SK-MEL-5 (cell line): Measurements from ENCODE around the gene DYNC2I2. TPM values are rescaled to one million over a fixed set of nuclear protein-coding genes. Genes with fewer than 3 reads are reported as not detected.
"Not testable (repeated sequence)": the region's sequence is repeated elsewhere in the genome, so short reads cannot be mapped to it uniquely, and the experiment has no call there.

Experiments
- DNase-seq: peaks from one replicate; pipeline ENCODE4 v3.0.0-alpha.2; 2016; ENCODE audit warnings: low read depth, low spot score
- in situ Hi-C: cut with HindIII; loops from 2 replicates; pipeline ENCODE4 v1.10.0; 2016; ENCODE audit warnings: low sequenced_read_pairs, high pct_unique_total_duplicates, low pct_unique_long_range_greater_than_20kb
- total RNA-seq: library from RNA; depleted of rRNA; stranded (reverse); fragments of >200 nt; shearing (Covaris generic); gene quantifications from 2 replicates; pipeline ENCODE4 v1.2.3, GENCODE V29; 2014; rRNA removed

The DYNC2I2 gene
- total RNA-seq, 1 experiment from 2014 or later: 52.1 TPM

DNA sequence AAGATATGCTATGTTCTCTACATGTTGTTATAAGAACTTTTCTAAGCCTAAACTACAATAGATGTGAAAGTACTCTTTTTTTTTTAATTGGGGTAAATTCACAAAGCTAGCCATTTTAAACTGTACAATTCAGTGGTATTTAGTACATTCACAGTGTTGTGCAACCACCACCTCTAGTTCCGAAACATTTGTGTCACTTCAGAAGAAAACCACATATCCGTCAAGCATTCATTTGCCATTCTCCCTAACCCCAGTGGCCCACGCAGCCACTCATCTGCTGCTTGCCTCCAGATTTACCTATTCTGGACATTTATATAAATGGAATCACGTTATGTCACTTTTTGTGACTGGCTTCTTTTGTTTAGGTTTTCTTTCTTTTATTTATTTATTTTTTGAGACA is 61.2 kb downstream of the DYNC2I2 start:
- DNase-seq: no peak

DNA sequence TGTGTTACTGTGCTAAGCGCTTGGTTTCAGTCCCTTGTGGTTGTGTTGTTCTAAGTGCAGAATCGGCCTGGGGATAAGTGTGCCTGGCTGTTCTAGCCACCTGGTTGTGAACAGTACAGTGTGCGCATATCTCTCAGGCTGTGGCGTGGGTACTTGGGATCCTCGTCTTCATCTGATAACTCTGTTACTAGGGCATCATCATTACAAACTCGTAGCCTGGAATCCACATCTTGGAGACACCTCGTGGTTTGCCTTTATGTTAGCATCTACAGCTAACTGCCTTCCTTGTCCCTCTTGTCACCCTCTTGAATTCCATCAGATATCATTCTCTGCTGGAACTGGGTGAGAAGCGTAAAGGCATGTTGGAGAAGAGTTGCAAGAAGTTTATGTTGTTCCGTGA is 62.8 kb downstream of the DYNC2I2 start:
- in situ Hi-C loops: no loop called here
- DNase-seq: no peak

More for the DNA sequence above, 61.2 kb downstream of the DYNC2I2 start:
- in situ Hi-C loops: no loop called here

DNA sequence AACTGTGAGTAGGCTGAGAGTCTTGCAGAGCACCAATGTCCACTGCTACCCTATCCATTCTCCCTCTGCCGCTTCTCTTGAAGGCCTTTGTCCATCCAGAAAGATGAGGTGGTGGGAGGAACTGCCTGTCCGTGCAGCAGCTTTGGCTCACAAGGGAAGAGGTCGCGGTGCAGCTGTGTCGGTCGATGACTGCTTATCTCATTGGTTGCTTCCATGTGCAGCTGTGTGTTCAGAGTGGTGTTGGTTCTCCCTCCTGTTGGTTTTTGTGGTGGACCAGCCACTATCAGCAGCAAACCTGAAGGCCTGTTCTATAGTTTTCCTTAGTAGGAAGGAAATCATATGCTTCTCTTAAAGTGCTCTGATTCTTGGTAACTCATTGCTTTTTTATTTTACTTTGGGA is 63.6 kb downstream of the DYNC2I2 start:
- DNase-seq: no peak
- in situ Hi-C loops: no loop called here

DNA sequence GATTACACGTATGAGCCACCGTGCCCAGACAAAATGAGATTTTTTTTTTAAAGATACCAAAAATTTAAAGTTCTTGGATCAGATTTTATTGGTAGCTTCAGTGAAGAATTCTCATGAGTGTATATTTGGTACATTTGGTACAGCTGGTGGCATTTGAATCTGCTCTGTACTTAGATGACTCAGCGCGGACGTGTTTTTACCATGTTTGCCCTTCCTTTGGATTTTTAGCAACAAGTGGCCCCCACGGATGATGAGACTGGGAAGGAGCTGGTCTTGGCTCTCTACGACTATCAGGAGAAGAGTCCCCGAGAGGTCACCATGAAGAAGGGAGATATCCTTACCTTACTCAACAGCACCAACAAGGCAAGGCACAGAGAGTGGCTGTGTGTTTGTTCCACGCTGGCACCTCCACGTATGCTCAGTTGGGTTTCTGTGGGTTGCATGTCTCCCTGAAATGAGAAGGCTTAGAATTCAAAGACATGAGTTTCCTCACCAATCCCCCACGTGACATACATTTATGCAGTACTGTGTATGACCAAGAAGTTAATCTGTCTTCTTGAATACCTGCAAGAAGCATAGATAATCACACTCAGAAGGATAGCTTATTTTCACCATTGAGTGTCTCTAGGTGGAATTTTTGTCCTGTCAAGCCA is 67.9 kb downstream of the DYNC2I2 start:
- in situ Hi-C loops: no loop called here
- DNase-seq: no peak

DNA sequence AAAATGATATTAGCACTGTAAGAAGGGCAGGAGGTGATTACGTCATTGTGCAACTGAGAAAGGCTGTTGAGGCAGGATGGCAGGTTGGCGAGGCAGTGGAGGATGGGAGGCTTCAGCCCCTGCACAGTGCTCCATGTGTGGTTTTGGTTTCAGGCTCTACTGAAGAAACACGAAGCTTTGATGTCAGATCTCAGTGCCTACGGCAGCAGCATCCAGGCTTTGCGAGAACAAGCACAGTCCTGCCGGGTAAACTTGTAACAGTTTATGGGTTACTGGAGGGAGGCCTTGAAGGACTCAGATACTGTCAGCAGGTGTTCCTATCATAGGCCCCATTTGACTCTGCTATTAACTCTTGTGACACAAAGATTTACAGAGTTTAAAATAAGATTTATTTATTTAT is 69.2 kb downstream of the DYNC2I2 start:
- no peak for DNase-seq
- in situ Hi-C loops: no loop called here

DNA sequence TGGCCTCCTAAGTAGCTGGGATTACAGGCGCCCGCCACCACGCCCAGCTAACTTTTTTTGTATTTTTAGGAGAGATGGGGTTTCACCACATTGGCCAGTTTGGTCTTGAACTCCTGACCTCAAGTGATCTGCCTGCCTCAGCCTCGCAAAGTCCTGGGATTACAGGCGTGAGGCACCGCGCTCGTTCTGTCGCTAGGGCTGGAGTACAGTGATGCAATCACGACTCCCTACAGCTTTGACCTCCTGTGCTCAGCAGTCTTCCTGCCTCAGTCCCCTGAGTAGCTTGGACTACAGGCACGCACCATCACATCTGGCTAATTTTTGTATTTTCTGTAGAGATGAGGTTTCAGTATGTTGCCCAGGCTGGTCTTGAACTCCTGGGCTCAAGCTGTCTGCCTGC is 69.7 kb downstream of the DYNC2I2 start:
- DNase-seq, in situ Hi-C loops: not testable (repeated sequence)

DNA sequence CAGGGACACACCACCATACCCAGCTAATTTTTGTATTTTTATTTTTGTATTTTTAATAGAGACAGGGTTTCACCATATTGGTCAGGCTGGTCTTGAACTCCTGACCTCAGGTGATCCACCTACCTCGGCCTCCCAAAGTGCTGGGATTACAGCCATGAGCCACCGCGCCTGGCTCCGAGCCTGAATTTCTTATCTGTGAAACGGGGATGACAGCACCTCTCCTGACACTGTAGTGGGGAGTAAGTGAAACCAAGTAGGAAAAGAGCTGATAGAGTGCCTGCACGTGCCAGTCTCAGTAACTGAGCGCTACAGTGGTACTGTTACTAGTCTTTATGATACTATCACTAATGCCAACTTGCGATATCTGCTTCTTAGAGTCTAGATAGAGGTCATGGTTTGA is 71.5 kb downstream of the DYNC2I2 start:
- in situ Hi-C loops, DNase-seq: not testable (repeated sequence)

Other genes starting within 250 kb of the DYNC2I2 start
- gene CERCAM, start 236.0 kb downstream of the DYNC2I2 start, total RNA-seq: 31.8 and 38.5 TPM in 2 replicates
- 33.1 and 37.7 TPM in 2 replicates for gene ODF2, start 200.8 kb downstream of the DYNC2I2 start, total RNA-seq
- 42.2 and 43.3 TPM in 2 replicates for gene GLE1, start 152.1 kb downstream of the DYNC2I2 start, total RNA-seq
- 91.4 and 114 TPM in 2 replicates for gene SPTAN1, start 104.3 kb downstream of the DYNC2I2 start, total RNA-seq
- gene SET, start 32.4 kb upstream of the DYNC2I2 start, total RNA-seq: 797 and 827 TPM in 2 replicates
- gene PKN3, start 45.7 kb upstream of the DYNC2I2 start, total RNA-seq: 3.2 and 4.4 TPM in 2 replicates
- 65.2 and 74.1 TPM in 2 replicates for gene ZDHHC12, start 67.3 kb upstream of the DYNC2I2 start, total RNA-seq
- 14.3 and 14.4 TPM in 2 replicates for gene ZER1, start 115.1 kb upstream of the DYNC2I2 start, total RNA-seq
- 10.5 and 12.0 TPM in 2 replicates for gene TBC1D13, start 130.4 kb upstream of the DYNC2I2 start, total RNA-seq
- 24.6 and 26.2 TPM in 2 replicates for gene ENDOG, start 161.7 kb upstream of the DYNC2I2 start, total RNA-seq
- 39.6 and 40.3 TPM in 2 replicates for gene SPOUT1, start 172.9 kb upstream of the DYNC2I2 start, total RNA-seq
- gene KYAT1, start 225.1 kb upstream of the DYNC2I2 start, total RNA-seq: 7.4 and 7.5 TPM in 2 replicates
- gene LRRC8A, start 225.3 kb upstream of the DYNC2I2 start, total RNA-seq: 36.0 and 38.3 TPM in 2 replicates